ENCODE measurements around the gene SLC5A7.

SLC5A7 gene

DNA sequence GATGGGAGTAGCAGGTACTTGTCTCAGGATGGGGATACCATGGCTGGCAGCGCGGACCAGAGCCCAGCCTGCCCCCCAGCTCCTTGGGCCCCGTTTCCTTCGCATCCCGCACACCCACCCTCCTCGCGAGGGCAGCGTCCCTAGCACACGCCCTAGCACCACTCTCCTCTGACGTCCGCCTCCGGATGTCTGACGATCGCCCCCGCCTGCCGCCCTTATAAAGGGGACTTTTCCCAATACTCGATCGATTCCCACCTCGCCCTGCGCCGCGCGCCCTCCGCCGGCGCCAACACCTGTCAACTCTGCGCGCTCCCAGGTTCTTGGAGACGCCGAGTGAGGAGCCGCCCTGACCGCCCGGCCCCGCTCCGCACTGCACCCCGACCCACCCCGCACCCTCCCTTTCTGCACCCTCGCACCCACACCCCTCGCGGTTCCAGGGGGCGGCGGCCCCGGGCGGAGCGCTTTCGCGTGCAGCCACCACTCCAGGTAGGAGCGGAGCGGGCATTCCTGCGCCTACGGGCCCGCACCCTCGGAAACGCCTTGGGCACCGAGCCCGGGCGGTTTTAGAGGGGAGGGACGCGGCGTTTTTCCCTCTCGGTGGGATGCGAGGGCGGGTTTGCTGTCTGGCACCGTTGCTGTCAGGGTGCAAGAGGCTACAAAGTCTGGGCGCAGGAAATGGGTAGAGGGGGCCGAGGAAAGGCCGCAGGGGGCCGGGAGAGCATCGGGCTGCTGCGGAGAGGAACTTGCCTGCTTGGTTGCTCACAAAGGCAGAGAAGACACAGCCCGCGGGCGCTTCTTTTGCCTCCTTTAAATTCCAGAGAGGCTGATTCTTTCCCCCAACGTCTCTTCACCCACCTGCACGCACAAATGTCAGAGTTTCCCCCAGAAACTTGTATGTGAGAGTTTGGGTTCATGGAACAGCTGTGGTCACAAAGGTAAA lies at the start of gene SLC5A7:
Gene SLC5A7 (plus strand): TSS at position 247 of the 940 bp plus-strand sequence. CDS start 1,632 bp downstream, outside the sequence.
- DNase-seq (ENCODE audit: low read depth in 2 of 3, low spot score in 1 of 3): no peak

DNA sequence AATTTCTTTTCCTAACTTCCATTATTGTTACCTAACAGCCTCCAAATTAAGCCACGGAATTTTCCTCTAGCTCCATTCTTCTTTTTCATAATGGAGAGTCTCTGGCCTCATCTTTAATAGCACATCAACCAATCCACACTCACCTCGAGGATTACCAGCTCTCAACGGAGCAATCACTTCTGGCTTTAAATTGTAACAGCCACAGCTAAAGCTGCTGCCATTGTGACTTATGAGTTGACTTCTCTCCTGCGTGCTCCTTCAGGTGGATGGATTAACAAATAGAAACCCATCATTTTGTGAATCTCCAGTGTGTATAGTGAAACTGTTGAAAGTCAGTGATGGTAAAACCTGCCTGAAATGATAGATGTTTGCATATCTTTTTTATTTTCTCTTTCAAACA lies 24.9 kb upstream of the SLC5A7 start:
- DNase-seq (ENCODE audit: low read depth in 2 of 3, low spot score in 1 of 3): no peak

DNA sequence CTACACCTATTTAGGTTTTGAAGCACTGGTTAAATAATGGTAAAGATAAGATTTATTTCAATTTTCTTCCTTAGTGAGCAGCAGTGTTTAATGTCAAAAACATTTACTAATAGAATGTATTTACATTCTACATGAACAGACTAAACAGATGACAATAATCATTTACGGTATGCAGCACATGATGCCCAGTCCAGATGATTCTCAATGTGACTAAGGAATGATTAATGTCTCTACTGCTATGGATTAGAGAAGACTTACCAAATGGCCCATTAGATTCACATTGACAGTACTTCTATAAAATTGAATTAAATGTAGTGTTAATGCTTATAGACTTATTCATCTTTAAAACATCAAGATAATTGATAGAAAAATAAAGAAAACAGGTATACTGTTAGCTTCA lies 22.1 kb upstream of the SLC5A7 start:
- no peak for DNase-seq (ENCODE audit: low read depth in 2 of 3, low spot score in 1 of 3)

DNA sequence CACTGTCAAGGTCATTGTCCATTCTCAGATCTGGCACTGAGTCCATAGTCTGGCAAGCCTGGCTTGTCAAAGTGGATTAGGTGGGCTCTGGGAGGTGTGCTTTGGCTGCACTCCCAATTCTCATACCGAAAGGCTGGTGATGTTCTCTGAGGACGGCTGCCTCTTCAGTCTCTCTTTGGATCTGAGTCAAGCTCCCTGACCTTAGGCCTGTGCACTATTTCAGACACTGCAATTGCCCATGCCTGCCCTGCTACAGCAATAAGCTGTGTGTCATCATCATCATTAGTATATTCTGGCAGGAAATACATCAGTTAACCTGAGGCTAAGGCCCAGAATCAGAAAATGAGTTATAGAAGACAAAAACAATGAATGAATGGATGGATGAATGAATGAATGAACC lies 1.6 kb upstream of the SLC5A7 start:
- DNase-seq (ENCODE audit: low read depth in 2 of 3, low spot score in 1 of 3): no peak

DNA sequence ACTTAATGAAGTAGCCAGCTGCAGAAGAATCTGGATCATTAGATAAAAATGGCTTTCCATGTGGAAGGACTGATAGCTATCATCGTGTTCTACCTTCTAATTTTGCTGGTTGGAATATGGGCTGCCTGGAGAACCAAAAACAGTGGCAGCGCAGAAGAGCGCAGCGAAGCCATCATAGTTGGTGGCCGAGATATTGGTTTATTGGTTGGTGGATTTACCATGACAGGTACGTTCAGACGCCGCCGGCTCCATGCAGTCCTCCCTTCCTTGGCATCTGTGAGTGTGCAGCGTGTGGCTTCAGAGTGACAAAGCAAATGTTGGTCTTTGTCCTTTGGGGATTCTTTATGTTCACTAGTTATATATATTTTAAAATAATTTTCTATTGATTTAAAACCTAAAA lies 1.8 kb downstream of the SLC5A7 start:
- no peak for DNase-seq (ENCODE audit: low read depth in 2 of 3, low spot score in 1 of 3)

DNA sequence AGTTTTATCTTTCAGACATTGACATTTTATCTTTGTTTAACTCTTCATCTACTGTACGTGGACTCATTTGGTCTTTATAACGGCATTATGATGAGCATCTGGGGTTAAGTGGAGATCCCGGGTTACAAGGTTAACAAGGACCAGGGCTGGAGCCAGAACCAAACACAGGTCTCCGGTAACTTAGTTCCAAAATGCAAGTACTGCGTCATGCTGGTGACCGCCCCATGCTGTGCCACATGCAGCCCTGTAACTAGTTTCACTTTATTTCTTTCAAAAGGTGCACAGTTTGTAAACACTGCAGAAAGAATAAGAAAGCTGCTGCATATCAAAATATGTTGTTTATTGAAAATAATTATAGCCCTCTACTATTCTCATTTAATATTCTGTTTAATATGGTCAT lies 3.1 kb downstream of the SLC5A7 start:
- DNase-seq (ENCODE audit: low read depth in 2 of 3, low spot score in 1 of 3): no peak

DNA sequence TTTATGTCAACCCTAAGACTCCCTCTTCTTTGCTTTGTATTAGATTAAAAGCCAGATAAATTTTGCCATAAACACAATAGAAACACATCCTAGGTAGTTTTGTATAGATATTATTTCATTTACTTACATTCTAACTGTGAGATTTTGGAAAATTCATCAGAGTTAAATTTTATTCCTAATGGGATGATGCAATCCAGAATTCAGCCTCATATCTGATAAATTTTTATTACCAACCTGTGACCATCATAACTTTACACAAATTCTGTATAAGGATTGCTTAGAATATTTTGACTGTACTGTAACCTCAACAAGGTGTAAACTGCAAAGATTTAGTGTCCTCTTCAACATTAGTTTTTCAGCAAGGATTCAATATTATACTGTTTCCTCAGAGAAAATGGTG lies 4.4 kb downstream of the SLC5A7 start:
- no peak for DNase-seq (ENCODE audit: low read depth in 2 of 3, low spot score in 1 of 3)

DNA sequence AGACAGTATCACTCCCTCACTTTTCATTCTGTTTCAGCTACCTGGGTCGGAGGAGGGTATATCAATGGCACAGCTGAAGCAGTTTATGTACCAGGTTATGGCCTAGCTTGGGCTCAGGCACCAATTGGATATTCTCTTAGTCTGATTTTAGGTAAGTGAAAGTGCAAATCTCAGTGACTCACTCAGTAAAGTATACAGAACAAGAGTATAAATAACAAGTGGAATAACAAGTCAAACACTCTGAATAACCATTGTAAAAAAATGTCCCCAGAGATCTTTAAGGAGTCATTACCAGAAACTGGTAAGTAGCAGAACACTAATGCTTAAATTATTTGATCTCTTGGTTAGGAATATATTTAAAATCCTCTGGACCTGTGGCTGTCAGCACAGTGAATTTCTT lies 5.7 kb downstream of the SLC5A7 start:
- no peak for DNase-seq (ENCODE audit: low read depth in 2 of 3, low spot score in 1 of 3)

DNA sequence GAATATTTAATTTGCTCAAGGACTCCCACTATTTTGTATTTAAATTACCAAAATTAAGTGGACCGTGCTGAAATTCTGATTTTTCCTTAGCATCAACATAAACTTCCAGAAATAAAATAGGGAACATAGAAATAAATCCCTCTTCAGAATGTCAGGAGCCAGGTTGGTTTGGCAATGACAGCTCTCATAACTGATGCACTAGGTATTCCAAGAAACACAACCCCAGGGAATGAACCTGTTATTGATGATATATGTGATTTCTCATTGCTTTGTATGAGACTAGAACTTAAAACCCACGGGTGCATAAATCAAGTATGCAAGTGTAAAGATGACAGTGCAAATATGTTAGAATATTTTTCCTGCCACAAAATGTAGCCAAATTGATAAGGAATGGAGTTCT lies 12.8 kb downstream of the SLC5A7 start:
- no peak for DNase-seq (ENCODE audit: low read depth in 2 of 3, low spot score in 1 of 3)

DNA sequence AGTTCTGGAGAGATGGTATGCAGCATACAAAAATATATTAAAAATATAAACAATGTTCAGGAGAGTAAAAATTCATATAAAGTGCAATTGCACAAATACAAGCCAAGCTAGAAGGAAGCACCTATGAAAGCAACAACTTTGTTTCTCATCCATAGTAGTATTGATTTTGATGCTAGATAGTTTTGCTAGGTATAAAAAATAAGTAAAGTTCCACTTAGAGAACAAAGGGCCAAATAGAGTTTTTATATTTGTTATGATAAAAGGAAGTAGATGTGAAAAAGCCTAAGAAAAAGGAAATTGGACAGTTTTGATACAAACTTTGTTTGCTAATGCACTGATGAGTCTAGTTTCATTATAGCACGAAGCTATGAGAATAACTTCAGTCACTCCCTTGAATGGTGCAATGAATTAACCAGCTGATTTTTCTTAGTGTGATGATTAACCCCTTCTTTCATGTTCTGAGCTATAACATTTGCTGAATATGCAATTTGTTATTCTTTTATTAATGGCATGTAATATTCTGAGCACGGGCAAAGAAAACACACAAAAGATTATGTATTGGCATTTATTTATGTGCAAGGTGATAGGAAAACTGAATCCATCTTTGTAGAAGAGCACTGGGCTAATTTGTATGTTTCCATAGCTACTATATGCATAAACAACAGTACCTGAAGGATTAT lies 24.7 kb downstream of the SLC5A7 start:
- no peak for DNase-seq (ENCODE audit: low read depth in 2 of 3, low spot score in 1 of 3)

DNA sequence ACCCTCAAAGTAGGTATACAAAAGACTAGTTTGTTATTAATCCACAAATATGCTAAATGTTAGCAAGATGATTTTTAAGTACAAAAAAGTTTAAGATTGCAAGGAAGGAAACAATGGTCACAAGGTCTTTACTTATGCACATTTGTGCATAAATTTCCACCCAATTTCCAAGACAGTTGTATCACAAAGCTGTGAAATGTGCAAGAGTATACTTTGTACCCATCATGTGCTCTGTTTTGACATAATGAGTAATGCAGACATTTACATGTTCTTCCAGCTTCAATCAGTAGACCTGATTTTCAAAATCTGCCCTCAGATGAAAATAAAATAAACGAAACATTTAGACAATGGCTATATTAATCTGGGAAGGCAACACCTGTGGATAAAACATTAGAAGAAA lies 27.0 kb downstream of the SLC5A7 start:
- DNase-seq (ENCODE audit: low read depth in 2 of 3, low spot score in 1 of 3): no peak

DNA sequence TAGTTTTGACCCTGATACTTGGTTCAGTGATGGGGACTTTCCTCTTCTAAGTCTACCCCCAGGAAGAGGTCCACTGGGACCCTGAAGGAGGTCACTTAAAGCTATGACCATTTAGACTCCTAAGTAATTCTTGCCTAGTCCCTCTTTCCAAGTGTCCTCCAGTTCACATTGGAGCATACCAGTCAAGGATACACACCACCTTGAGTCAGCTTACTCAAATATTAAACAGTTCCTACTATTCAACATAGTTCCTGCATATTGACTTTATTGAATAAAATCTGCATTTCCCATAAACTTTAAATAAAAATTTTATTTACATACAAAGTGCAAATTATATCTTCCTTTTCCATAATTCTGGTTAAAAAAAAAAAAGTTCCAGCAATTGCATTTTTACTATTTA lies 36.3 kb downstream of the SLC5A7 start:
- DNase-seq (ENCODE audit: low read depth in 2 of 3, low spot score in 1 of 3): no peak

DNA sequence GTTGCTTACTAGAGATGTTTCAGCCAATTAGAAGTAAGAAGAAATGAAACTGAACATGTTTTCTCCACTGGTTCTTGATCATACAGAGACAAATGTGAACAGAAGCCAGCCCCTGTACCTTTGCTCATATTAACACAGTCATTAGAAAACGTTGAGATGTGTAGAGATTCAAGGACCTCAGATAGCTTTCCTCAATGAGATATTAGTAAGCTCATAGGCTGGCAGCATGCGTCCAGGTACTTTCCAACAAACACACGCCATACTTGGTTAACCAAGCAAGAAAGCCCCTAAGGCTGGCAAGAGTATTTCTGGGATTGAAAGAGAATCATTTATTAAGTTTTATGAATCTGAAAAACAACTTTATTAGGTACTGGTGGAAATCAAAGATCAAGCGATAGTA lies 37.5 kb downstream of the SLC5A7 start:
- DNase-seq (ENCODE audit: low read depth in 2 of 3, low spot score in 1 of 3): no peak

DNA sequence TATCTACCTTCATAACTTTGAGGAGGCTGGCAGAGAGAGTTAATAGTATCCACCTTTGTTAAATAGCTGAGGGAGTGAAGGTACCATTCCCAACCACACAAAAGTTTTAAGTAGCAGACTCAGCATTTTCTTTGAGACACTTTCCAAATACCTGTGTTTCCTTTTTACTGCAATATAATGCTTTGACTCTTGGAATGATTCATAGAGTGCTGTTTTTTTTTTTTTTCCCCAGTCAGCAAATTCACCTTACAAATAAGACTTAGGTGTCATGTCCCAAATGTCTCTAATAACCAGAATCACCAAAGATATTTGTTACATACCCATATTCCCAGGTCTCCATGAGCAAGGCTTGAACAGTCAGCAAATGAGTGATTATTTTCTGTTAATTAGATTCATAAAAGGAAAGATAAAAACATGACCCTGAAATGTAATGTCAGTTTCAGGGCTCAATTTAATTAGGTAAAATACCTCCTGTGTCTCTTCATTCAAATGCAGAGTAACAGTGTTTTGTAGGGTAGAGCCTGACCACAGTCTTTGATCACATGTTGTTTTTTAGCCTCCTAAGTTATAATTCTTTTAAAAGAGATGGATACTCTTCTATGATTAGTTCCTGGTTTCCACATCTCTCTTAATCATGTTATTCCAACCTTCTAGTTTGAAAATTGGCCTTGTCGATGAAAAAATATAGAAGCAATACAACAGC lies 39.9 kb downstream of the SLC5A7 start:
- no peak for DNase-seq (ENCODE audit: low read depth in 2 of 3, low spot score in 1 of 3)

DNA sequence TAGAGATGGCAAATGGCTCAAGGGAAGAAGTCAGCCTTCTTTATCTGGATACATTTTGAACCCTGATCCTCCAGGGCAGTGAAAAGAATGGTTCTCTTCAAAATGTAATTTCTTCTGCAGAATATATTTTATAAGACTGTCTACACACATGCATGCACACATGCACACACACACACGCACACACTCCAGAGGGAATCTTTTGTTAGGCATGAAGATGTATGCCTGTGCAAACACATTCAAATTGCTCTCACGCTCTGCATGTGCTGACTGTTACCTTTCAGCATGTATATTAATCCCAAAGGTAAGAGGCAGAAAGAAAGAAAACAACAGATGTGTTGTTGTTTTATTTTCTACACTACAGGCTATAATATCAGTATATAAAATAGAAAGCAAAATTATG lies 43.2 kb downstream of the SLC5A7 start:
- no peak for DNase-seq (ENCODE audit: low read depth in 2 of 3, low spot score in 1 of 3)

DNA sequence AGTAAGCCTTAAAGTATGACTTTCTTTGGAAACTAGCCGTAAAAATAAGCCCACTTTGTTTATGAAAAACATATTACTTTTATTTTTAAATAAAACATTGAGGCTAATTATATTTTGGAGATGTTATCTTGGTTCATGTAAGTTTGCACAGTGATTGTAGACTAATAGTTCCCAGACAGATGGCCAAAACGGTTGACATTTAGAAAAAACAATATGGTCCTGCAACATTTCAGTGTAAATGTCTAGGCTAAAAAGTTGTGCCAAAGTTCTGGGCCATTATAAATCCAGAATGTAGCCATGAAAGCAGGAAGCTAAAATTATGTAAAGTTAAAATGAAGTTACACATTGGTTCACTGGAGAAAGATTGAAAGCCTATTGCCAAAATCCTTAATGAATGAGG lies 43.6 kb downstream of the SLC5A7 start:
- no peak for DNase-seq (ENCODE audit: low read depth in 2 of 3, low spot score in 1 of 3)

DNA sequence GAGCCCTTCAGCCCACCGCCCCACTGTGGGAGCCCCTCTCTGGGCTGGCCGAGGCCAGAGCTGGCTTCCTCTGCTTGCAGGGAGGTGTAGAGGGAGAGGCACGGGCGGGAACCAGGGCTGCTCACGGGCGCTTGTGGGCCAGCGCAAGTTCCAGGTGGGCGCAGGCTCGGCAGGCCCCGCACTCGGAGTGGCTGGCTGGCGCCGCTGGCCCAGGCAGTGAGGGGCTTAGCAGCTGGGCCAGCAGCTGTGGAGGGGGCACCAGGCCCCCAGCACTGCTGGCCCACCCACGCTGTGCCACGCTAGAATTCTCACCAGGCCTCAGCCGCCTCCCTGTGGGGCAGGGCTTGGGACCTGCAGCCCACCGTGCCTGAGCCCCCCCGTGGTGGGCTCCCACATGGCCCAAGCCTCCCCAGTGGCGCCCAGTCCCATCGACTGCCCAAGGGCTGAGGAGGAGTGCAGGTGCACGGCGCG lies 45.2 kb downstream of the SLC5A7 start:
- DNase-seq (ENCODE audit: low read depth in 2 of 3, low spot score in 1 of 3): no peak

DNA sequence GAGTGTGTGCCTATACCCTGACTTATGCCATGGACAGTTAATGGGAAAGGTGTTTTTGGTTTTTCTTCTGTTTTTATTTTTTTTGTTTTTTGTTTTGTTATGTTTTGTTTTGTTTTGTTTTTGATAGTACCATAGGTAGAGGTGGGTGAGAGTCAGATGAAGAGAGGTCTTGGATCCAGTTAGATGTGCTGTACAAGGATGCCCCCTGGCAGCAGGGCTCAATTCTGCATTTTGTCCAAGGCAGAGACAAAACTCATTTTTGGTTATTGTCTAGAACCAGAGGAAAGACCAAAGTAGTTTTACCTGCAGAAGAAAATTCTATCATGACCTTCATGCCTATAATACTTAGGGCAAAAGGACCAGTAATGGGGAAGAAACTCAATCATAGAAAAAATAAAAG lies 48.5 kb downstream of the SLC5A7 start:
- DNase-seq (ENCODE audit: low read depth in 2 of 3, low spot score in 1 of 3): no peak

DNA sequence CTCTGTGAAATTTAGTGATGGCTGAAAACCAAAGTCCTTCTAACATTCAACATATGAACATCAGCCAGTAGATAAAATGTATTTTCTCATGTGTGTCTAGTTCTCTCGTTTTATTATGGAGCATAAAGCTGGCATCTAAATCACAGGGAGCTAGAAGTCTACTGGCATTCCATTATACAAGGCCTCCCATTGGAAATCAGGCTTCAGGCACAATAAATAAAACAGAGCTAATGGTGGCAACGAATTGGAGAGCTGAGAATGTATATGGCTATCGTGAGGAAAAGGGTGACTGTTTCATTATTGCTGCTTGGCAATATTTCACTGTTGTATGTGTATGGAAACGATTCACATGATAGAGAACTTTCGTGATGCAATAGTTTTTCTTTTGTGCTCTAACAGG lies 62.4 kb downstream of the SLC5A7 start:
- no peak for DNase-seq (ENCODE audit: low read depth in 2 of 3, low spot score in 1 of 3)

DNA sequence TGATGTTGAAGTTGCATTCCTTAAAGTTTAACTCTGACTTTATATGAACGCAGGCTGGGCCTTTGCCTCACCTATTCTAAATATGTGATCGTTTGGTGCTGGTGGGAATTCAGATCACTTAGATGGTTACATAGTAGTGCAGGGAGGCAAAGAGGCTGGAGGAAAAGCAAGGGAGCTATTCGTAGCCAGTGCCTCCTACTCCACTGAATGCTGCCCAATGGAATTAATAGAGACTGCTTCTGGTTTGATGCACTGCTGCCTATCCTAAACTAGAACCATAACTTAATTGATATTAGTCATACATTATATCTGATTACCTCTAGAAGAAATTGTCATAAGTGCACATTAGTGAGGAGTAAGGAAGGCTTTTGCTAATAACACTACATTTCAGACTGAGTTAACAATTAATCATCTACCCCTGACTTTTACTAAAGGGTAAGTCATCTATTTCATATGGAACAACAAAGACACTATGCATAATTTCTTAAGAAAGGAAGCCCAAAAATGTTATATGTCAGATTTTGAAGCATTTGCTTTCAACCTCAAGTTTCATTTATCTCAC lies 72.3 kb downstream of the SLC5A7 start:
- no peak for DNase-seq (ENCODE audit: low read depth in 2 of 3, low spot score in 1 of 3)

DNA sequence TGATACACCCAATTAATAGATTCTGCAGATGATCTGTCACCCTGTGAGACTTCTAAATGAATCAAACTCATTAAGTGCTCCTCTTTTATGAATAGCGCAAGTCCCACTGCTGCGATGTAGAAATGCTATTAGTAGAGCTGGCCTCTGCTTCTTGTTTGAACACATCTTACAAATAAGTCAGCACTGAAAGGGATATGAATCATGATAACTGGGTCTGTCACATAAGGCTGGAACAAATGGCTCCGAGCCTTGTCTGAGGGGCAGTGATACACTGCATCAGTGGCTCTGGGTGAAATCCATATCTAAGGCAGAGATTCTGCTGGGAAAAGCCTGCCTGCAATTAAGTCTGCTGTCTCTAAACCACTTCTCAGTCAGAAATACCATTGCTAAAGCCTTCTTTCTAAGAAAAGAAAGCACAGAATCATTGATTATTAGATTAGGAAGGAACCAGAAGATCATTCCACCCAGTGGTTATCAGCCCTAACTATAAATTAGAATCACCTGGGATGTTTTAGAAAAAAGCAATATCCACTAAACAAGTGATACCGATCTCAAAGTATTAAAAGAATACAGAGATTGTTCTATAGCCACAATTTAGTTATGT lies 75.2 kb downstream of the SLC5A7 start:
- DNase-seq (ENCODE audit: low read depth in 2 of 3, low spot score in 1 of 3): no peak

Measured in stimulated activated CD4-positive, alpha-beta T cell treated with anti-CD3 and anti-CD28 coated beads, Interleukin-12 subunit alpha, Interleukin-12 subunit beta, amount 100 ng/mL, for 48 hours (primary cell).